GM19351 (cell line): ENCODE measurements around the gene VIT.

Experiments used
- ATAC-seq: cut with Tn5 transposase; IDR thresholded peaks from one replicate; pipeline ENCODE4 v1.9.1; 2021; ENCODE audit warnings: mild to moderate bottlenecking, moderate library complexity; ENCODE audit not compliant: unreplicated experiment

VIT gene

GRCh38 chr2:36708041-36708741 lies 11.7 kb downstream of the VIT start:
- ATAC-seq: no peak

DNA sequence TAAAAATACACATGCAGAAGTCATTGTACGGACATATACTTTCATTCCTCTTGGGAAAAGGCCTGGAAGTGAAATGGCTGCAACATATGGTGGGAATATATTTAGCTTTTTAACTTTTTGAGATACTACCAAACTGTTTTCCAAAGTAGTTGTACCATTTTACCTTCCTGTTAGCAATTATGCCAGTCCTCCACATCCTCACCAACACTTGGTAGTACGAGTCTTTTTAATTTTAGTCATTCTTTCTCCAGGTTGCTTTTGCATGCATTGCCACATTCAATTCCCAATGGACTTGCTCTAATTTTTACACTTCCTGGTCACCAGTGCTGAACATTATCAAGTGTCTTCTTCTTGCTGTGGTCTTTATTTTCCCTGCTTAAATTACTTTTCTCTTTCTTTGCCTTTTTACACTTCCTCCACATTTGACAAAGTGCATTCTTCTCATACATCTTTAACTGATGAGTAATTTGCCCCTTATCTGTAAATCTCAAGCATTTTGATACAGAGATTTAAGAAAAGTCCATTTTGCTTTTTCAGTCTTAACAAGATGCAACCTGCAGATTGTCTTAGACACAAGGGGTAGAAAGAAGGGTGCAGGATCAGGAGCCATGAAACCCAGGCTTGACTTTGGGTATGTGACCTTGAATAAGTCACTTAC lies 14.5 kb downstream of the VIT start:
- no peak for ATAC-seq

- ATAC-seq: no peak
Observed at GRCh38 chr2:36711741-36712314, 15.3 kb downstream of the VIT start.

GRCh38 chr2:36713310-36713709 lies 16.8 kb downstream of the VIT start:
- ATAC-seq: no peak

DNA sequence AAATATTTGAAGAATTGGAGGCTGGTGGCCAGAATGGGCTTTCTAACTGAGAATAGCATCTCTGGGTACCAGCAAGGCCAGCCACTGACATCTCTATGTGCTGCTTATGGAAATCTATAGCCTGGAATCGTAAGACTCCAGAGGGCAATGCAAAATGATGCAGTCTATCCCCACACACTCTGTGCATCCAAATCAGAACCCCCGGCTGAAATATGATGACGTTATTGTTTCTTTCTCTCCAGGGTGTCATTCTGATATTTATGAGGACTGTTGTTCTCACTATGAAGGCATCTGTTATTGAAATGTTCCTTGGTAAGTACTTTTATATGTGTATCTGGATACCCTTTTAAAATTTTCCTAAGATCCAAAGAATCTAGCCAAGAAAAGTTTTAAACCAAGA lies 19.6 kb downstream of the VIT start:
- ATAC-seq: no peak

DNA sequence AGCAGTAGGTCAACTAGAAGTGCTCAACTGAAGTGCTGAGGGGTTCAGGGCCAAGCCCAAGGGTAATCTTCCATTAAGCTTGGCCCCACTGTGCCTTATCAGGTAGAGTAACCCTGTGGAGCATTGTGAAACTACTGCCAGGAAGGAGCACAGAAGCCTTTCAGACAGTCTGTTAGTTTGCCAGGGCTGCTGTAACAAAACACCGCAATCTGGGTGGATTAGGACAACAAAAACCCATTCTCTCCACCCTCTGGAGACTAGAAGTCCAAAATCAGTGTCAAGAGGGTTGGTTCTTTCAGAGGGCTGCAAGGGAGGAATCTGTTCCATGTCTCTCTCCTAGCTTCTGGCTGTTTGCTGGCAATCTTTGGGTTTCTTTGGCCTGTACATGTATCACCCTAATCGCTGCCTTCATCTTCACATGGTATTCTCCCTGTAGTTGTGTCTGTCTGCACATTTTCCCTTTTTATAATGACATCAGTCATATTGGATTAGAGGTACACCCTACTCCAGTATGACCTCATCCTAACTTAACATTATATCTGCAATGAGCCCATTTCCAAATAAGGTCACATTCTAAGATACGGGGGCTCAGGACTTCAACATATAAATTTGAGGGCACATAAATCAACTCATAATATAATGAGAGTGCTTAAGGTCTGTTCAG lies 21.2 kb downstream of the VIT start:
- no peak for ATAC-seq

- no peak for ATAC-seq
Observed at GRCh38 chr2:36727550-36727949, 31.0 kb downstream of the VIT start.

GRCh38 chr2:36729067-36729466 lies 32.6 kb downstream of the VIT start:
- no peak for ATAC-seq

DNA sequence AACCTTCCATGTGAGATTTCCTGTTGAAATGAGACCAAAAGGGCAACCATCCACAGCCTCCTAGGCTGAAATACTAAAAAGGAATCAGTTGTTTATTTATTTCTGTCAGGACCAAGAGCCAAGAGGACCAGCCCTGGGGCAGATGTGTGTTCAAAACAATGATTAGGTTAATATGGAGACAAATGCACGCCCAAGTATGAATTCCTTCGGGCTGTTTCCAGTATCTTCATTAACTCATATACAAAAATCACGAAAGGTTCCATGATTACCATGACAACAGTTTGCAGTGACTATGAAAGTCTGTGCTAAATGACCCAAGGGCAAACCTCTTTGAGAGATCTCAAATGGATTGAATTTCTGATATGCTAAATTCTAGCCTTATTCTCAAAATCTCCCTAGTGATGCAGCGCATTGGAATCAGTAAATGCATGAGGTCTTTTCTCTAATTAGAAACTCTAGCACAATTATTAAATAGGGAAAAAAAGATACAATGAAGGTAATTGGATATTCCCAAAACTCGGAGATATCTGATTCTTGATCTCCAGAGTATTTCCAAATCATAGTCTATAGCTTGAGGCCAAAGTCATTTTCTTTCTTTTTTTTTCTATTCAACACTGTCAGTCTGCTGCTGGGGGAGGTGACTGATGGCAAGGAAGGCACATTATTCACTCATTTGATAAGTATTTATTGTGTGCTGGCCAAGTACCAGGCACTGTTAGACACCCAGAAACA lies 35.6 kb downstream of the VIT start:
- ATAC-seq: no peak

DNA sequence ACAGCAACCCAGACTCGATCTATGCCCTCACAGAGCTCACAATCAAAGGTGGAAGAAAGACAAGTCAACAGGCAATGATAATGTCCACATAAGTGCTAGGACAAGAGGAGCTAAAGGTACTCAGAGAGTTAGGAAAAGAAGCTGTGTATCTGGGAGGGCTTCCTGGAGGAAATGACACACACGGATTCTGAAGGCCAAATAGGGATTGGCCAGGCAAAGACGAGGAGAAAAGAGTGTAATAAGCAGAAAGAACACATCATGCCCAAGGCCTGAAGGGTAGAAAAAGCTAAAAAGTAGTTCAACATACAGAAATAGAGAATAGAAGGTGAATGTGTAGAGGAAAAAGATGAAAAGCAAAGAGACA lies 36.1 kb downstream of the VIT start:
- ATAC-seq: no peak

GRCh38 chr2:36733215-36733614 lies 36.7 kb downstream of the VIT start:
- ATAC-seq: no peak

GRCh38 chr2:36734304-36734703 lies 37.8 kb downstream of the VIT start:
- ATAC-seq: no peak

DNA sequence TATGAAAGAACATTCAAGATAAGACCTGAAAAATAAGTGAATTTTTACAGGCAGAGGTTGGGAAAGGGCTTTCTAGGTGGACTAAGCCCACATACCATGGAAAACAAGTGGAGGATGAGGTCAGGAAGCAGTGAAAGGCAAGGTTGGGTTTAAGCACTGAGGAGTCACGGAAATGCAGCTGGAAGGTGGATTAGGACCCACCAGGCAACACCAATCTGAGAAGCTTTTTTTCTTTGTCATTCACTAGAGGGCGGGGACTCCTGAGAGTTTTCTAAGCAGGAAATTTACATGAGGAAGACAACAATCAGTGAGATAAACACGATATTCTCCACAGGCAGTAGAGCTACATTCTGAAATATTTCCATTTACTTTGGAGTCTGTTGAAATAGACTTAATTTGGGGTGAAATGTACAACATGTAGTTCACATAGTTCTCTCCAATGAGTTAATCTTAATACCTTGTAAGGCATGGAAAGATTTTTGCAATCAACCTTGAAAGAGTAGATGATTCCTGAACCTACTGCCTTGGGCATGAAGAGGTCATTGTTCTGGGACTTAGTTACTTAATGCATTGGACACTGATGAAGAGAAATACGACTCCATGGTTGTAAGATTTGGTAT lies 40.7 kb downstream of the VIT start:
- no peak for ATAC-seq

DNA sequence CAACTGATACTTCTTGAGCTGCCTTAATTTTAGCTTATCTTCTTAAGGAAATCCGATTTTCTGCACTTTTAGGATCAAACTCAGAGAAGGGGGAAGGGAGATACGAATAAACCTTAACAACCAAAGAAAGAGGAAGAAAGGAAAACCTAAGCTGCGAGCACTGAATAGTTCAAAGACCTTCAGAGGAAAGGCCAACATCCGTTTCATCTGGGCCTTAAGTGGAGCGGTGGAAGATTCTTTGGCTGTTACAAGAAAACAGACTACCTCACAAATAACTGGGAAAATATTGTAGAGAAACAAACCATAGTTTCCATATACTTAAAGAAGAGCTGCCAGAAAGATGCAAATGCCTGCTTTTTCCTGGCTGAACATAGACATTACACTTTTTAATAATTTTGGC lies 43.6 kb downstream of the VIT start:
- ATAC-seq: no peak

- ATAC-seq: no peak
Observed at GRCh38 chr2:36741188-36741837, 44.8 kb downstream of the VIT start.

GRCh38 chr2:36743954-36744353 lies 47.4 kb downstream of the VIT start:
- ATAC-seq: no peak

- no peak for ATAC-seq
Observed at GRCh38 chr2:36748166-36748565, 51.7 kb downstream of the VIT start.

- ATAC-seq: no peak
Observed at GRCh38 chr2:36750101-36750500, 53.6 kb downstream of the VIT start.

DNA sequence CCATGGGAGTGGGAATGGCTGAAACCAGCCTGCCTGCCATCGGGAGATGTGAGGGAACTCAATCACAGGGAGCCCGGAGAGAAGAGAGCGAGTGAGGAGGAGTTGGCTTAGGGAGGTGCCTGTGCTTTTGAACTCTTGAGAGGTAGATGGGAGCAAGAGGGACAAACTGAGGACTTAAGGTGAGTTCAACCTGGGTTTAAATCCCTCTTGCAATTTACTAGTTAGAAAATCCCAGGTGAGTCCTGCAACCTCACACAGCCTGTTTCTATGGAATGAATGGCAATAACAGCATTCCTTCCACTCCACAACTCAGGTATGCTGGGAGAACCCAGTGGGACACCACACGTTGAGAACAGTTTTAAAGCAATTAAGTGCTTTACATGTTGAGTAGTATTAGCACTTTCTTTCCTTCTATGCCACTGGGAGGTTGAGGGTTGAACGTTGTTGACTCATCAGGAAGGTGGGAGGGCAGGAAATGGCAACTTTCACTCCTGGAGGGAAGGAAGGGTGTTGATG lies 57.3 kb downstream of the VIT start:
- ATAC-seq: no peak

GRCh38 chr2:36754578-36754977 lies 58.1 kb downstream of the VIT start:
- ATAC-seq: no peak
